ENCODE data around the gene CTDSPL. TPM values are rescaled to one million over a fixed set of nuclear protein-coding genes. Genes with fewer than 3 reads are reported as not detected.

CTDSPL gene
- total RNA-seq, 1 experiment from 2014 or later, result 6.1 TPM

- no TSS peak for BruUV-seq (replicated peaks)
- no peak for TF ChIP-seq EZH2phosphoT487 (IDR thresholded peaks at IDR 0.05; ENCODE audit: borderline replicate concordance, low read length)
- TF ChIP-seq CTCF (conservative IDR thresholded peaks at IDR 0.05; ENCODE audit: low read depth, low read length), result no peak
- TF ChIP-seq EZH2 (IDR thresholded peaks at IDR 0.05; ENCODE audit: low read length, unreplicated experiment), result no peak
- ChIA-PET POLR2A (ENCODE audit: unreplicated experiment) (no interaction called here), CTCF (no interaction called here)
- Histone ChIP-seq H4K20me1 (ENCODE audit: low read length) (no peaks in the 10 kb centered on the region), H3K36me3 (ENCODE audit: low read depth, low read length) (no peaks in the 10 kb centered on the region), H3K9me2 (replicated peaks; ENCODE audit: low read length) (no peaks in the 10 kb centered on the region), H3K4me3 (ENCODE audit: low read length) (no peak overlapping the region), H2AFZ (ENCODE audit: low read length) (no peak overlapping the region), H3F3A (ENCODE audit: low read length, unreplicated experiment) (no peaks in the 10 kb centered on the region), H3K4me1 (ENCODE audit: insufficient read depth, low read length) (no peaks in the 10 kb centered on the region), H3K4me2 (ENCODE audit: low read length) (no peak overlapping the region), H3K79me2 (ENCODE audit: low read length) (no peaks in the 10 kb centered on the region), H3K9me3 (ENCODE audit: low read length) (no peaks in the 10 kb centered on the region), H3K9ac (ENCODE audit: low read length) (no peak overlapping the region), H3K27me3 (ENCODE audit: low read length) (peaks cover 29% of the 10 kb centered on the region), H3K27ac (ENCODE audit: low read length) (no peak overlapping the region)
- no peak for DNase-seq
- intact Hi-C loops (cut with micrococcal nuclease), result no loop called here
- no peak for ATAC-seq
Observed at GRCh38 chr3:37887824-37888223, 26.1 kb downstream of the CTDSPL start.

DNA sequence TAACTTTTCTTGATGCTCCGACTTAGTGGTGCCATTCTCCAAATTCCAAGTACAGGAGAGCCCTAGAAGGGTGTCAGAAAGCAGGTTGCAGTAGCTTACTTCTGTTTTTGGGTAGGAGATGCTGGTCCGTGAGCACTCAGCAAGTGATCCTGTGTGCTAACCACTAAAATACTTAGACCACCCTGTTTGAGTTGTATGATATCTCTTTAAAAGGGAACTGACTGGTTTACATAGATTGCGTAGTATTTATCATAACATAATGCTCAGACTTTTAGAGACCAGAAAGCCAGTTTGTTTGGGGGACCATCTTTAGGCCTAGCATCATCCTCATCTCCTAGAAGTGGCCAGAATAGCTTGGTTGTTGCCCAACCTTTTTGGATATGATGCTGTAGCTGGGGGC, 26.7 kb downstream of the CTDSPL start:
- Histone ChIP-seq H3K9me3 (ENCODE audit: low read length) (no peaks in the 10 kb centered on the region), H3K27me3 (ENCODE audit: low read length) (peaks cover 29% of the 10 kb centered on the region), H3K9ac (ENCODE audit: low read length) (no peak overlapping the region), H2AFZ (ENCODE audit: low read length) (no peak overlapping the region), H3K9me2 (replicated peaks; ENCODE audit: low read length) (no peaks in the 10 kb centered on the region), H4K20me1 (ENCODE audit: low read length) (no peaks in the 10 kb centered on the region), H3K4me1 (ENCODE audit: insufficient read depth, low read length) (peaks cover 3% of the 10 kb centered on the region; the same call in 1 of the 2 replicates), H3K4me3 (ENCODE audit: low read length) (no peak overlapping the region), H3K36me3 (ENCODE audit: low read depth, low read length) (no peaks in the 10 kb centered on the region), H3F3A (ENCODE audit: low read length, unreplicated experiment) (no peaks in the 10 kb centered on the region), H3K27ac (ENCODE audit: low read length) (no peak overlapping the region), H3K4me2 (ENCODE audit: low read length) (no peak overlapping the region), H3K79me2 (ENCODE audit: low read length) (no peaks in the 10 kb centered on the region)
- BruUV-seq (replicated peaks), result no TSS peak
- ChIA-PET POLR2A (ENCODE audit: unreplicated experiment) (no interaction called here), CTCF (no interaction called here)
- DNase-seq, result no peak
- no peak for ATAC-seq
- intact Hi-C loops (cut with micrococcal nuclease), result no loop called here
- TF ChIP-seq EZH2phosphoT487 (IDR thresholded peaks at IDR 0.05; ENCODE audit: borderline replicate concordance, low read length) (no peak), EZH2 (IDR thresholded peaks at IDR 0.05; ENCODE audit: low read length, unreplicated experiment) (no peak), CTCF (conservative IDR thresholded peaks at IDR 0.05; ENCODE audit: low read depth, low read length) (no peak)

- TF ChIP-seq EZH2phosphoT487 (IDR thresholded peaks at IDR 0.05; ENCODE audit: borderline replicate concordance, low read length) (no peak), EZH2 (IDR thresholded peaks at IDR 0.05; ENCODE audit: low read length, unreplicated experiment) (no peak), CTCF (conservative IDR thresholded peaks at IDR 0.05; ENCODE audit: low read depth, low read length) (no peak)
- peaks cover 4% of the 10 kb centered on the region; the same call in 1 of the 2 replicates for H3K4me1 ChIP-seq (ENCODE audit: insufficient read depth, low read length)
- H3K27me3 ChIP-seq (ENCODE audit: low read length), result peaks cover 26% of the 10 kb centered on the region; the same call in 1 of the 2 replicates
- intact Hi-C loops (cut with micrococcal nuclease), result no loop called here
- H3K9ac ChIP-seq (ENCODE audit: low read length), result no peak overlapping the region
- H3F3A ChIP-seq (ENCODE audit: low read length, unreplicated experiment), result no peaks in the 10 kb centered on the region
- no peaks in the 10 kb centered on the region for H3K9me2 ChIP-seq (replicated peaks; ENCODE audit: low read length)
- H3K79me2 ChIP-seq (ENCODE audit: low read length), result no peaks in the 10 kb centered on the region
- no peaks in the 10 kb centered on the region for H3K9me3 ChIP-seq (ENCODE audit: low read length)
- no peak overlapping the region for H3K4me2 ChIP-seq (ENCODE audit: low read length)
- ChIA-PET CTCF (no interaction called here), POLR2A (ENCODE audit: unreplicated experiment) (no interaction called here)
- no peaks in the 10 kb centered on the region for H3K36me3 ChIP-seq (ENCODE audit: low read depth, low read length)
- no peak overlapping the region for H3K27ac ChIP-seq (ENCODE audit: low read length)
- H4K20me1 ChIP-seq (ENCODE audit: low read length), result no peaks in the 10 kb centered on the region
- DNase-seq (no peak), ATAC-seq (no peak)
- no peak overlapping the region for H3K4me3 ChIP-seq (ENCODE audit: low read length)
- BruUV-seq (replicated peaks), result no TSS peak
- no peak overlapping the region for H2AFZ ChIP-seq (ENCODE audit: low read length)
Observed at GRCh38 chr3:37890522-37890921, 28.8 kb downstream of the CTDSPL start.
